GM19463 (cell line): ENCODE data around the gene CARMIL1.

ENCODE experiments used
- ATAC-seq: cut with Tn5 transposase; IDR thresholded peaks from one replicate; pipeline ENCODE4 v1.9.1; 2021; ENCODE audit warnings: mild to moderate bottlenecking, moderate library complexity; ENCODE audit not compliant: unreplicated experiment

Gene CARMIL1

GRCh38 chr6:25278914-25279747, at the start of gene CARMIL1:
CARMIL1 (plus strand) TSS chr6:25279374; CDS start chr6:25279796, 422 bp downstream.
- peak; percentile 78 for ATAC-seq

GRCh38 chr6:25229671-25230321, 49.4 kb upstream of the CARMIL1 start:
- no peak for ATAC-seq

DNA sequence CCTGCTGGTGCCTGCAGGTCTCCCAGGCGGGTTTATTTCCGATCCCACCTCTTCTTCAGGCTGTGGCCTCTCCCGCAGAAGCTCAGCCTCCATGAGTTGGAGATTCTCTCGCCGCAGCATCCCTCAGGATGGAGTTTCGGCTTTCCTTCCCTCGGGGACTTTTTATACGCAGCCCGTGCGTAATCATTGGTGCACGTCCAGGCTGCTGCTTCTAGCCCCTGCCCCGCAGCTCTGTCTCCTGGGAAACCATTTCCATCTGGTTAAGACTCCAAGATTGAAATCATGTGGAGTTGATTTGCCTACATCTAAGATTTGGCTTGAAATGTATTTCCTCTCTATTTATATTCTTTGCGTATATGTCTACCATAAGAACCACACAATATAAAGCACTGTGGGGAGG, 46.7 kb upstream of the CARMIL1 start:
- no peak for ATAC-seq

DNA sequence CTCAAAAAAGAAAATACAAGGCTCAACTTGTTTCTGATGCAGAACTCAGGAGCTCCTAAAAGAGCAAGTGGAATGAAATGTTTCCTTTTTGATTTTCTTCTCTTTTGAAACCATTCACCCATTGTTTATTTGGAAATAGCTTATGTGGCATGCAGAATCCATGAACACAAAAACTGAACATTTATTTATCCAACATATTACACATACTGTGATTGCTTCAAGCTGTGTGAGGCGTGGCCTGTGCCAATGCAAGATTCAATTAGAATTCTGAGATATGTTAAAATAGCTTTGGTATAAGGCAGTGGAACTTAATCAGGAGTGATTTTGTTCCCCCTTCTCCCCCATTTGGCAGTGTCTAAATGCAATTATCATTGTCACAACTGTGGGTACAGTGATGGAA, 45.9 kb upstream of the CARMIL1 start:
- no peak for ATAC-seq

DNA sequence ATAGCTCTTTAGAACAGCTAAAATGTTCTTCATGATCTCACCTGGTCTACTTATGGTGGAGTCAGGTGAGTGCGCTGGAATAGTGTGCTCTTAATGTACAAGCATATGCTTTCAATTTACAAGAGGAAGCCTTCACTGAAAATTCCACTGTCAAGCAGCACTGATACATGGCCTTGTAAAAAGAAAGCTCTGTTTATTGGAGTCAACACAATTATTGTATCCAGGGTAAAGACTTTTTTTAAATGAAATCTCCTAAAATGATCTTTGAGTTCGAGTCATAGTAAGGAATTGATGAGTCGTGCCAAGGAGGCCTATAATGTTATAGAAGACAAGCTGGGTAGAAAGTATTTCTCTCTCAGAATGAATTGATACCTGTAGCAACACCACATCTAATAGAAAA, 41.6 kb upstream of the CARMIL1 start:
- ATAC-seq = no peak

GRCh38 chr6:25239059-25239458, 40.1 kb upstream of the CARMIL1 start:
- ATAC-seq = no peak

GRCh38 chr6:25239498-25239897, 39.7 kb upstream of the CARMIL1 start:
- ATAC-seq = no peak

- ATAC-seq = no peak
Observed at GRCh38 chr6:25242567-25242966, 36.6 kb upstream of the CARMIL1 start.

- no peak for ATAC-seq
Observed at GRCh38 chr6:25244865-25245264, 34.3 kb upstream of the CARMIL1 start.

DNA sequence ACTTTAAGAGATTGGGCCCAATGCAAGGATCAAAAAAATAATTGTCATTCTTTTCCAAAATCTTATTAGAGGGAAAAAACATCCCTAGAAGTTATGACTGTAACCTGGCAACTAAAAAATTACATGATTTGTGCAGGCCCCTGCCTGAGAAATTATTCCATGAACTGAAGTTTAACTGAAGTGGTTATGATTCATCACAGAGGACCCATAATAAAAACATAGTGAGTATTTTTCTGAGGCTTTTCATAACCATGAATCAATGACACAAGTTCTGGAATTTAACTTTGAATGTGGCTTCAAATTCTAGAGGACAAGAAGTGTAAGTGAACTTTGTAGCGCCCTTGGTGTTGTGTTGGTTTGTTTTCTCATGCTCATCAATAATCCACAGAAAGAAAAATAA, 31.1 kb upstream of the CARMIL1 start:
- no peak for ATAC-seq

- no peak for ATAC-seq
Observed at GRCh38 chr6:25249133-25249532, 30.0 kb upstream of the CARMIL1 start.

DNA sequence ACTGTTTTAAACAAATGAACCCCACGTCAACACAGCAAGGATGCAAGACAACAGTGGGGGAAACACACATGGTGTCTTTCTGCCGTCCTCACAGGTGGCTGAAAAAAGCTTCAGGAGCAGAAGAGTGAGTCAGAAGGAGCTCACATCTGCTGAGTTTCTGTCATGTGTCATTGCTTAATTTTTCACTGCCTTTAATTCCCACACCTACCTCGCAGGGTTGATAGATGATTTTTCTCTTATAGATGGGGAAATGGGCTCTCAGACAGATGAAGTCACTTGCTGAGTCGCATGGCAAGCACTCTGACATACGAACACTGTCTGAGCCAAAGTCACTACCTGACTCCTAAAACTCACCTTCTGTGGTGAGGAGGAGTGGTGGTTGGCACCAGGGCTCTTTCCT, 28.3 kb upstream of the CARMIL1 start:
- peak; percentile 96 for ATAC-seq

DNA sequence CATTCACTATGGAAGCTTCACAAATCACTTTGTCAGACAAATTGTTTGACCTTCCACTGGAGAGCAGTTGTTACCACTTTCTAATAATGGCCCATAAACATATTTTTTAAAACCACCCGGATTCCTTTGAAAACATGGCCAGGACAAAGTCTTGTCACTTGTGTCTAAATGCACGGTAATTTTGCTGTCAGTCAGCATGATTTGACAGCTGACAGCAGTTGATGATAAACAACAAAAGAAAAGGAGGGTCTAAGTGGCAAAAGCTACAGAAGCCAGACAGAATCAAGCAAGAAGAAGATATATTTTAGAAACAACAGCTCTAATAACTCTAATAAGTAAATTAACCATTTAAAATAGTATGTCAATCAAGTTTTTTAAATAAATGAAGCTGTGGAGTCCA, 27.7 kb upstream of the CARMIL1 start:
- no peak for ATAC-seq

GRCh38 chr6:25253351-25253750, 25.8 kb upstream of the CARMIL1 start:
- no peak for ATAC-seq

DNA sequence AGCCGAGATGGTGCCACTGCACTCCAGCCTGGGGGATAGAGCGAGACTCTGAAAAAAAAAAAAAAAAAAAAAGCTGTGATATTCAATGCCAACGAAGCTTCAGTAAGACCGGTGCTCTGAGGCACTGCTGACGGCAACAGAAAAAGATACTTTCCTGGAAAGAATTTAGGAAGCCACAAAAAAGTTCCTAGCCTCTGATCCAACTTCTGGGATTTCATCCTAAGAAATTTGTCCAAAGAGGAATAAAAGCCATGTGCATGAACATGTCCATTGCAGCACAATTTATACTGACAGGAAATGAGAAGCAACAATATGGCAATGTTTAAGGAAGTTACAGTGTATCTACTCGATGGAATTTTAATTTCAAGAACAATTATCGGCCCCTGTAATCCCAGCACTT, 24.5 kb upstream of the CARMIL1 start:
- ATAC-seq = no peak

- ATAC-seq = no peak
Observed at GRCh38 chr6:25257686-25258348, 21.4 kb upstream of the CARMIL1 start.

DNA sequence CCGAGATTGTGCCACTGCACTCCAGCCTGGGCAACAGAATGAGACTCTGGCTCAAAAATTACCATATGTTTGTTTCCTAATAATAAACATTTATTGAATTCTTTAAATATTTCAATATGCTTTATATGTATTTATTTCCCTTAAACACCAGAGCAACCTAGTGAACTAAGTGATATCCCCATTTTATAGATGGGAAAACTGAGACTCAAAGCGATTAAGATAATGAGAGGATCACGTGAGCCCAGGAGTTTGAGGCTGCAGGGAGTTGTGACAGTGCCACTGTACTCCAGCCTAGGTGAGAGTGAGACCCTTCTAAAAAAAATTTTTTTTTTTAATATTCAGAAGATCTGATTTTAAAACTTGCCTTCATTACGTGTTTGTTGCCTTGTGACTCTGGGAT, 19.4 kb upstream of the CARMIL1 start:
- ATAC-seq = no peak

- ATAC-seq = no peak
Observed at GRCh38 chr6:25263657-25264056, 15.5 kb upstream of the CARMIL1 start.

GRCh38 chr6:25266456-25267100, 12.6 kb upstream of the CARMIL1 start:
- no peak for ATAC-seq

GRCh38 chr6:25267662-25268061, 11.5 kb upstream of the CARMIL1 start:
- ATAC-seq = no peak

GRCh38 chr6:25270559-25270958, 8.6 kb upstream of the CARMIL1 start:
- ATAC-seq = no peak
